GM10266 (cell line): Measurements from ENCODE around the gene SP140L.

ENCODE experiments used
- DNase-seq: peaks from one replicate; pipeline ENCODE4 v3.0.0; 2012; ENCODE audit errors: extremely low spot score
- TF ChIP-seq, protein P1 (sequence below): IDR thresholded peaks from 2 replicates; pipeline ENCODE4 v1.5.1; 2012; ENCODE audit warnings: mild to moderate bottlenecking, low read depth; ENCODE audit not compliant: control insufficient read depth, insufficient read depth; ENCODE audit errors: missing control alignments

SP140L gene

DNA sequence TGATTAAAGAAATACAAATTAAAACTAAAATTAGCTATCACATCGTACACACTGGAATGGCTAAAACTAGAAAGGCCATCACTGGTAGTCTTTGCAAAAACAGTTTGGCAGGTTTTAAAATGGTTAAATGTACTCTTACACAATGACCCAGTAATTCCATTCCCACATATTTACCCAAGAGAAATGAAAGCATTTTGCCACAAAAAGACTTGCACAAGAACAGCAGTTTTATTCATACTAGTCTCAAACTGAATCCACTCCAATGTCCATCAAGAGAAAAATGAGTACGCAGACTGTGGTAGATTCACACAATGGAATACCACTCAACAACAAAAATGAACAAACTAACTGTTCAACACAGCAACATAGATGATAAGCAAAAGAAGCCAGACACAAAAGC lies 29.1 kb downstream of the SP140L start:
- TF ChIP-seq, protein P1, sequence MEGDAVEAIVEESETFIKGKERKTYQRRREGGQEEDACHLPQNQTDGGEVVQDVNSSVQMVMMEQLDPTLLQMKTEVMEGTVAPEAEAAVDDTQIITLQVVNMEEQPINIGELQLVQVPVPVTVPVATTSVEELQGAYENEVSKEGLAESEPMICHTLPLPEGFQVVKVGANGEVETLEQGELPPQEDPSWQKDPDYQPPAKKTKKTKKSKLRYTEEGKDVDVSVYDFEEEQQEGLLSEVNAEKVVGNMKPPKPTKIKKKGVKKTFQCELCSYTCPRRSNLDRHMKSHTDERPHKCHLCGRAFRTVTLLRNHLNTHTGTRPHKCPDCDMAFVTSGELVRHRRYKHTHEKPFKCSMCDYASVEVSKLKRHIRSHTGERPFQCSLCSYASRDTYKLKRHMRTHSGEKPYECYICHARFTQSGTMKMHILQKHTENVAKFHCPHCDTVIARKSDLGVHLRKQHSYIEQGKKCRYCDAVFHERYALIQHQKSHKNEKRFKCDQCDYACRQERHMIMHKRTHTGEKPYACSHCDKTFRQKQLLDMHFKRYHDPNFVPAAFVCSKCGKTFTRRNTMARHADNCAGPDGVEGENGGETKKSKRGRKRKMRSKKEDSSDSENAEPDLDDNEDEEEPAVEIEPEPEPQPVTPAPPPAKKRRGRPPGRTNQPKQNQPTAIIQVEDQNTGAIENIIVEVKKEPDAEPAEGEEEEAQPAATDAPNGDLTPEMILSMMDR, result no peak
- DNase-seq, result no peak

DNA sequence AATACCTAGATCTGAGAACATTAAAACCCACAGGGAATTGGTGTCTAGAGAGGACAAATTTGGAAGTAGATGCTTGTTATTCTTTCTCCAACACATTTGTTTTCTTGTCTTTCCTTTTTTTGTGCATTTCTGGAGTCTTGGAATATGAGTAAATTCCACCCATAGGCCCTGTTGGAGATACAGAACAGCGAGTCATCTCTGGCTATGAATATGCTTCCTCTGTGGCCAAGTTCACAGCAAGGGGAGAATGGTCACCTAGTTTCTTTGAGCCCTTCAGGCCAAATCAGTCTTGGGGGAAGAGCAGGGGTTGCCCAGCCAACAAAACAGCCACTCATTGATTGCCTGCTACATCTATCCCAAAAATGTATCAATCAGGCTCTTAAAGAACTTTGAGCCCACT lies 31.3 kb downstream of the SP140L start:
- TF ChIP-seq, protein P1, result no peak
- DNase-seq, result no peak

DNA sequence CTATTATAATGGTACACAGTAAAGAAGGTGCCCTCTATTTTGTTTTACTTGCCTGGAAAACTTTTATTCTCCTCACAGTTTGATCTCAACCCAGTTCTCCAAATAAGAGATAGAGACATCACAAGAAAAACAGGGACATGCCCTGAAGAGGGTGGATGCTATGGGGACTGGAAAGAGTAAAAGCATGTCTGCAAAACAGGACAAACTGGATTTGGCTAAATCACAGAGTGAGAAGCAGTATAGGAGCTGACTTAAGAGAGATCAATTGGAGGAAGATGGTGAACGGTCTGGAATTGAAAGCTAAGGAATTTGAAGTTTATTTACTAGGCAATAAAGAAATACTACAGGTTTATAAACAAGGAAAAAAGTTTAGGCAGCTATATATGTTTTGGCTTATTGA lies 33.0 kb downstream of the SP140L start:
- no peak for DNase-seq
- TF ChIP-seq, protein P1, result no peak

DNA sequence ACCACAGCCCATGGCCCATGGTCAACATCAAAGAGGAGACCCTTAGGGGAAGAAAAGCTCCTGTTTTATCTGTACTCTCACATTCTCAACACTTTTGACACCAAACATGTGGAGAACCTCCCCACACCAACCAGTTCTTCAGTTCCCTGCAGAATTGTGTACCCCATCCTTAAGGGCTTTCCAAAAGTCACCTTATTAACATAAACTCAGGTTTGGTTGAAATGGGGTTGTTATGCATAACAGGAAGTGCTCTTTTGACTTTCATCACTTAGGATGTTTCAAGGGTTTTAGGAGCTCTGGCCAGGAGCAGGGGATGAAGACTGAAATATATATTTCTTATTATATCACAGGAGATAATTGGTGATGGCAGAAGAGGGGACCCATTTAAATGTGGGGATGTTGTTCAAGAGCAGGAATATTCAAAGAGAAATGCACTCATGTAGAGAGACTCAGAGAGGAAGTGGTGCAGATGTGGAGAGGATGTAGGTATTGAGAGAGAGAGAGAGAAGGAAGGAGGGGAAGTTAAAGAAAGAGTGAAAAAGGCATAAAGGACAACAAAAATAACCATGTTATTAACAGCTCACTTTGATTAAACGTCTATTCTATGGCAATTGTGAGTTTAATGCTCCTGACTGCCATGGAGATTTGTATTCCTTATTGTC lies 35.2 kb downstream of the SP140L start:
- DNase-seq, result no peak

DNA sequence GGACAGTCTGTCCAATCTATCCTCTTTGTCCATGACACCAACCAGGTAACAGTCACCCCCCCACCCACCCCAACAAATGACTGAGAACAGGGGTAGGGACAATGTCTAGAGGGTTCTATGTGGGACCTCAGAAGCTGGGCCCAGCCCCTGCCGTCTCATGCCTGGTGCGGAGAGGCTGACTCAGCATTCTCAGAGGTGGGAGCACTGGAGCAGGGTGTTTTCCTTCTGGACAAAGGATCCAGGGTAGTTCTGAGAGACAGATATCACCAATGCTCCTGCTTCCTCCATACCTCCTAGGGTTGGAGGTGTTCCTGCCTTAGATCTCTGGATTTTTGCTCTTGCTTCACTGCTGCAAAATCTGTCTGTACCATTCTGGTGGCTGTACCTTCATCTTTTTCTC lies 55.1 kb downstream of the SP140L start:
- TF ChIP-seq, protein P1, result no peak
- DNase-seq, result no peak

More for the DNA sequence above, 35.2 kb downstream of the SP140L start:
- TF ChIP-seq, protein P1, result no peak

DNA sequence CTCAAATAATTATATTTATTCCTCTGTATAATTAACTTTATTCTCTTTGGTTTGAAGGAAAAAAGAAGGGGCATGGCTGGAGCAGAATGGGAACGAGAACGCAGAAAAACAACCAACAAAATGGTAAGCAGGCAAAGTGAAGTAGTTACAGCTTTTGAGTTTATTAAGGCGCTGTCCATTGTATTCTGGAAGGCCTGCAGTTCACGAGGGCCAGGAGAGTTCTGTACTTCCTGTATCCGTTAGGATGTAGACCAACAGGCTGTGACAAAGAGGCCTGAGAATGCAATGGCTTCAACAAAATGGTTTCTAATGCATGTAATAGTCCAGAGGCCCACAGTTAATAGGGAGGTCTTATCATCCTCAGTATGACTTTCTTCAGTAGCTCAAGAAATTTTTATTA lies 56.5 kb downstream of the SP140L start:
- TF ChIP-seq, protein P1, result no peak

DNA sequence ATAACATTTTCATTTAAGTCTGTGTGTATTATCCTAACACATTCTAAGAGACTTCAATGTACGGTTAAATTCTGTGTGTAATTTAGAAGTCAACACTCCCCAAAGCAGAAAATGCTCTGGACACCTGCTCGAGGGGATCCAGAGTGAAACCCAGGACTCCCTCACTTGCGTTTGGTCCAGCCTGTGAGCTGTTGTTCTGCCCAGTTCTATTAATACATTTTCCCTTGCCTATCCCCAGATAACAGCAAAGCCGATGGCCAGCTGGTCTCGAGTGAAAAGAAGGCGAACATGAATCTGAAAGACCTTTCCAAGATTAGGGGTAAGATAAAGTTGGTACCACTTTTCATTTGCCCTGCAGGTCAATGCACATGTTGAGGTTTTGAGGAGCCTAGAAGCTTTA lies 58.0 kb downstream of the SP140L start:
- TF ChIP-seq, protein P1, result no peak
- DNase-seq, result no peak

More for the DNA sequence above, 56.5 kb downstream of the SP140L start:
- DNase-seq, result no peak
